Stimulated activated CD8-positive, alpha-beta memory T cell treated with anti-CD3 and anti-CD28 coated beads, Interleukin-15, amount 100 ng/mL, for 4 hours (primary cell): ENCODE measurements around the gene NUDCD3.

Experiments
- DNase-seq, 2 donors: peaks; one replicate each; pipeline ENCODE4 v3.0.0-alpha.2; 2020; ENCODE audit warnings: low read depth in 2 of 2

NUDCD3 gene

GRCh38 chr7:44400033-44400511 is 90.4 kb downstream of the NUDCD3 start:
- no peak for DNase-seq

GRCh38 chr7:44398953-44399574 is 91.4 kb downstream of the NUDCD3 start:
- no peak for DNase-seq

- DNase-seq: no peak
These were observed 91.9 kb downstream of the NUDCD3 start for GRCh38 chr7:44398511-44398911.

- no peak for DNase-seq
These were observed 93.4 kb downstream of the NUDCD3 start for GRCh38 chr7:44396931-44397545.

- no peak for DNase-seq
These were observed 94.0 kb downstream of the NUDCD3 start for GRCh38 chr7:44396496-44396895.

- DNase-seq: no peak
These were observed 95.4 kb downstream of the NUDCD3 start for GRCh38 chr7:44395067-44395466.

GRCh38 chr7:44394636-44395035 is 95.8 kb downstream of the NUDCD3 start:
- DNase-seq: no peak

GRCh38 chr7:44394112-44394447 is 96.4 kb downstream of the NUDCD3 start:
- no peak for DNase-seq

- no peak for DNase-seq
These were observed 97.0 kb downstream of the NUDCD3 start for GRCh38 chr7:44393238-44394111.

GRCh38 chr7:44392618-44393010 is 97.8 kb downstream of the NUDCD3 start:
- no peak for DNase-seq

- DNase-seq: no peak
These were observed 98.5 kb downstream of the NUDCD3 start for GRCh38 chr7:44391746-44392617.

GRCh38 chr7:44391171-44391570 is 99.3 kb downstream of the NUDCD3 start:
- DNase-seq: no peak

GRCh38 chr7:44390701-44391100 is 99.8 kb downstream of the NUDCD3 start:
- no peak for DNase-seq

- no peak for DNase-seq
These were observed 102.1 kb downstream of the NUDCD3 start for GRCh38 chr7:44388089-44388970.

- no peak for DNase-seq
These were observed 103.1 kb downstream of the NUDCD3 start for GRCh38 chr7:44387389-44387788.

- DNase-seq: no peak
These were observed 104.1 kb downstream of the NUDCD3 start for GRCh38 chr7:44386139-44386913.

- DNase-seq: no peak
These were observed 104.9 kb downstream of the NUDCD3 start for GRCh38 chr7:44385434-44386138.

- no peak for DNase-seq
These were observed 105.6 kb downstream of the NUDCD3 start for GRCh38 chr7:44384586-44385433.
